Esophagus muscularis mucosa (tissue), 3 donors: ENCODE data around the gene OLFM4.

ENCODE experiments used
- CTCF ChIP-seq, 3 experiments: fragments of 200-600 bp in 2 of 3; fragments of 450-650 bp in 1 of 3; sonication (generic) in 2 of 3; IDR thresholded peaks; one replicate each; pipeline ENCODE4 v1.5.1; 2017 to 2019; ENCODE audit warnings: antibody characterized with exemption in 3 of 3, mild to moderate bottlenecking in 2 of 3, moderate library complexity in 1 of 3
- EP300 ChIP-seq: sonication (generic); formaldehyde crosslinking; IDR thresholded peaks from one replicate; pipeline ENCODE4 v1.6.1; 2017; ENCODE audit warnings: antibody characterized with exemption

- TF ChIP-seq CTCF (IDR thresholded peaks at IDR 0.05) (no peak), EP300 (no peak)
These were observed 24.0 kb upstream of the OLFM4 start for GRCh38 chr13:53004573-53004972.
